Esophagus squamous epithelium (tissue), 5 donors: Measurements from ENCODE around the gene SYNPO2. TPM values are rescaled to one million over a fixed set of nuclear protein-coding genes. Genes with fewer than 3 reads are reported as not detected.
"Not testable (repeated sequence)": the region's sequence is repeated elsewhere in the genome, so short reads cannot be mapped to it uniquely, and the experiment has no call there.

Experiments
- DNase-seq: peaks from one replicate; lab custom pipeline; 2025; lab: John Stamatoyannopoulos, UW
- H3K27ac ChIP-seq, 4 donors: fragments of 200-600 bp; sonication (generic); one replicate each; pipeline ENCODE4 v1.5.1; 2016 to 2019; ENCODE audit warnings: mild to moderate bottlenecking in 1 of 4
- H3K27me3 ChIP-seq, 4 donors: fragments of 200-600 bp; sonication (generic); 1 replicate in 3 of 4; 2 replicates in 1 of 4; pipeline versions ENCODE4 v1.5.1 to v1.6.0; 2017 to 2021; ENCODE audit warnings: antibody characterized with exemption in 1 of 4
- H3K36me3 ChIP-seq, 3 donors: fragments of 200-600 bp; sonication (generic); one replicate each; pipeline ENCODE4 v1.5.1; 2016 to 2019
- H3K4me1 ChIP-seq, 3 donors: fragments of 200-600 bp; sonication (generic); one replicate each; pipeline ENCODE4 v1.5.1; 2017 to 2019
- H3K4me3 ChIP-seq, 4 donors: fragments of 200-600 bp; sonication (generic); 1 replicate in 3 of 4; 2 replicates in 1 of 4; pipeline ENCODE4 v1.5.1; 2016 to 2019; ENCODE audit warnings: mild to moderate bottlenecking in 2 of 4, moderate library complexity in 1 of 4
- H3K9me3 ChIP-seq, 3 donors: fragments of 200-600 bp; sonication (generic); one replicate each; pipeline ENCODE4 v1.5.1; 2016 to 2019
- CTCF ChIP-seq, 6 experiments: fragments of 450-650 bp in 4 of 6; fragments of 200-600 bp in 2 of 6; sonication (generic) in 2 of 6; IDR thresholded peaks; one replicate each; pipeline ENCODE4 v1.5.1; 2016 to 2019; ENCODE audit warnings: antibody characterized with exemption in 6 of 6, mild to moderate bottlenecking in 4 of 6, moderate library complexity in 4 of 6
- POLR2A ChIP-seq, 4 donors: fragments of 450-650 bp; IDR thresholded peaks; one replicate each; pipeline ENCODE4 v1.6.1; 2017; ENCODE audit warnings: antibody characterized with exemption in 4 of 4, mild to moderate bottlenecking in 4 of 4, moderate library complexity in 3 of 4
- WGBS, 2 donors: methylation state at CpG; one replicate each; pipeline ENCODE4 v1.1.5; 2018; 5-methylcytosine and 5-hydroxymethylcytosine counted together
- intact Hi-C: fragments of 100-400 bp; cut with DNase I; formaldehyde crosslinking; loops from one replicate; pipeline ENCODE4 v1.15.0; 2022
- total RNA-seq, 4 donors: library from RNA; depleted of rRNA; stranded (reverse); fragments of >200 nt; gene quantifications; one replicate each; pipeline ENCODE4 v1.1.0, GENCODE V29; 2016
- donor health status: DM: yes; HTN: yes; CAD: no.

SYNPO2 gene
- total RNA-seq, 4 donors from 2014 or later: 19.0 to 418 (median 84.2) TPM

DNA sequence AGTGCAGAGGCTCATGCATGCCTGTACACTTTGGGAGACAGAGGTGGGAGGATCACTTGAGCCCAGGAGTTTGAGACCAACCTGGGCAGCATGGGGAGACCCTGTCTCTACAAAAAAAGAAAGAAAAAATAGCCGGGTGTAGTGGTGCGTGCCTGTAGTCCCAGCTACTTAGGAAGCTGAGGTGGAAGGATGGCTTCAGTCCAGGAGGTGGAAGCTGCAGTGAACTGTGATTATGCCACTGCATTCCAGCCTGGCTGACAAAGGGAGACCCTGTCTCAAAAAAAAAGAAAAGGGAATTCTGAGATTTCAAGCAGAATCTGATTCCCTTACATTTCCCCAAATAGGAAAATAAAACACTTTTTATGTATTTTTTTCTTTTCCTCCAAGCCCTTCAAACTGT lies 83.5 kb downstream of the SYNPO2 start:
- WGBS, 2 donors: 23 to 92% methylated on average over 2 of the region's 2 CpGs
- intact Hi-C loops: no loop called here
- H3K4me1 ChIP-seq: peaks cover 9 to 63% (median 17%) of the 10 kb centered on the region in 3 donors

GRCh38 chr4:118973295-118973694 lies 84.6 kb downstream of the SYNPO2 start:
- 30 to 32% methylated on average over 6 of the region's 6 CpGs for WGBS, 2 donors
- no peak for DNase-seq
- TF ChIP-seq POLR2A (IDR thresholded peaks at IDR 0.05) (no peak), CTCF (IDR thresholded peaks at IDR 0.05) (no peak)
- Histone ChIP-seq H3K27ac (peak overlapping the region in 2 of 4 donors; percentile 66 to 70), H3K4me1 (peaks cover 6 to 51% (median 11%) of the 10 kb centered on the region in 3 donors), H3K36me3 (no peaks in the 10 kb centered on the region), H3K9me3 (no peaks in the 10 kb centered on the region), H3K4me3 (no peak overlapping the region), H3K27me3 (no peaks in the 10 kb centered on the region)
- intact Hi-C loops: no loop called here

More for the DNA sequence above, 83.5 kb downstream of the SYNPO2 start:
- H3K4me3 ChIP-seq: no peak overlapping the region
- no peaks in the 10 kb centered on the region for H3K36me3 ChIP-seq
- H3K9me3 ChIP-seq: no peaks in the 10 kb centered on the region
- H3K27me3 ChIP-seq: no peaks in the 10 kb centered on the region
- TF ChIP-seq CTCF (IDR thresholded peaks at IDR 0.05) (no peak), POLR2A (IDR thresholded peaks at IDR 0.05) (no peak)
- peak overlapping the region in 3 of 4 donors; percentile 8 to 70 (median 66) for H3K27ac ChIP-seq
- no peak for DNase-seq

GRCh38 chr4:118974758-118975157 lies 86.1 kb downstream of the SYNPO2 start:
- Histone ChIP-seq H3K27me3 (no peaks in the 10 kb centered on the region), H3K27ac (peak overlapping the region in 3 of 4 donors; percentile 13 to 70 (median 46)), H3K4me1 (peaks cover 0 to 37% (median 2%) of the 10 kb centered on the region in 3 donors), H3K36me3 (no peaks in the 10 kb centered on the region), H3K9me3 (no peaks in the 10 kb centered on the region), H3K4me3 (no peak overlapping the region)
- TF ChIP-seq POLR2A (IDR thresholded peaks at IDR 0.05): no peak
- TF ChIP-seq CTCF (IDR thresholded peaks at IDR 0.05): no peak
- no peak for DNase-seq
- intact Hi-C loops: no loop called here
- 39 to 60% methylated on average over 2 of the region's 2 CpGs for WGBS, 2 donors

DNA sequence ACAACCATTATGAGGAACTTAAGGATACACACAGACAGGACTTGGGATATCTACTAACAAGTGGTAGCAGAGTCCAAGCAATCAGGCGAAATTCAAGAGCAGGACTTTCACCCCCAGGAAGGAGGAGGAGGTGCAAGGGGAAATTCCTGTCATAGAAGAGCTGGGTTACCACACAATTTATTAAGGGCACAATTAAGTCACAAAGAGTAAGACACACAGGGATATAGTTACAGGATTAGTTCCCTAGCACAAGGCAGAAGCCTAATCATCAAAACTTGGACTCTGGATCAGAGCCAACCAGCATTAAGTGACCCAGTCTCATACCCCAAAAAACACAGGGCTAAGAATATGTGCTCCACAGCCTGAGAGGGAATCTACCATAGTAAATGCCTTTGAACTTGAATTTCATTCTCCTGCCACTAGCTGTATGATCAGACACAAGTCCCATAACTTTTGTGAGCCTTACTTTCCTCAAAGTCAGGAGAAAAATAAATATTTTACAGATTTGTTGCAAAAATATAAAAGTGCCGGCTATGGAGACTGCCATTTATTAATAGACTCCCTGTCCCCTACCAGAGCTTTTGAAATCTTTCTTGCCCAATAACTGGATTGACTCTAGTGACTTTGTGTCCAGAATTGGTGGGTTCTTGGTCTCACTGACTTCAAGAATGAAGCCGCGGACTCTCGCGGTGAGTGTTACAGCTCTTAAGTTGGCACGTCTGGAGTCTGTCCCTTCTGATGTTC lies 87.0 kb downstream of the SYNPO2 start:
- Histone ChIP-seq H3K4me3 (no peak overlapping the region), H3K27me3 (no peaks in the 10 kb centered on the region), H3K9me3 (no peaks in the 10 kb centered on the region), H3K27ac (peak overlapping the region in 2 of 4 donors; percentile 18 to 46), H3K4me1 (peaks cover 0 to 42% (median 2%) of the 10 kb centered on the region in 3 donors), H3K36me3 (no peaks in the 10 kb centered on the region)
- DNase-seq: no peak
- WGBS, 2 donors: 84 to 88% methylated on average over 7 of the region's 7 CpGs
- intact Hi-C loops: no loop called here
- TF ChIP-seq POLR2A (IDR thresholded peaks at IDR 0.05) (no peak), CTCF (IDR thresholded peaks at IDR 0.05) (no peak)

DNA sequence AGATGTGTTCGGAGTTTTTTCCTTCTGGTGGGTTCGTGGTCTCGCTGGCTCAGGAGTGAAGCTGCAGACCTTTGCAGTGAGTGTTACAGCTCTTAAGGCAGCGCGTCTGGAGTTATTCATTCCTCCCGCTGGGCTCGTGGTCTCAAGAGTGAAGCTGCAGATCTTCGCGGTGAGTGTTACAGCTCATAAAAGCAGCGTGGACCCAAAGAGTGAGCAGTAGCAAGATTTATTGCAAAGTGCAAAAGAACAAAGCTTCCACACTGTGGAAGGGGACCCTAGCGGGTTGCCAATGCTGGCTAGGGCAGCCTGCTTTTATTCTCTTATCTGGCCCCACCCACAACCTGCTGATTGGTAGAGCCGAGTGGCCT lies 87.5 kb downstream of the SYNPO2 start:
- H3K27ac ChIP-seq, H3K9me3 ChIP-seq, H3K36me3 ChIP-seq, DNase-seq, H3K4me3 ChIP-seq, H3K27me3 ChIP-seq, intact Hi-C loops: not testable (repeated sequence)
- WGBS, 2 donors: 89 to 95% methylated on average over 7 of the region's 12 CpGs
- H3K4me1 ChIP-seq: peaks cover 0 to 46% (median 2%) of the 10 kb centered on the region in 3 donors

DNA sequence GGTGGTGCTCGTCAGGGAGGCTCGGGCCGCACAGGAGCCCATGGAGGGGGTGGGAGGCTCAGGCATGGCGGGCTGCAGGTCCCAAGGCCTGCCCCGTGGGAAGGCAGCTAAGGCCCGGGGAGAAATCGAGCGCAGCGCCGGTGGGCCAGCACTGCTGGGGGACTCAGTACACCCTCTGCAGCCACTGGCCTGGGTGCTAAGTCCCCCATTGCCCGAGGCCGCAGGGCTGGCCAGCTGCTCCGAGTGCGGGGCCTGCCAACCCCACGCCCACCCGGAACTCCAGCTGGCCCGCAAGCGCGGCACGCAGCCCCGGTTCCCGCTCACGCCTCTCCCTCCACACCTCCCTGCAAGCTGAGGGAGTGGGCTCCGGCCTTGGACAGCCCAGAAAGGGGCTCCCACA lies 88.4 kb downstream of the SYNPO2 start:
- WGBS, 2 donors: 100% methylated on average over 3 of the region's 24 CpGs; no CpG with 5 or more reads in 1 of the 2 donors
- intact Hi-C loops, H3K36me3 ChIP-seq, DNase-seq, H3K27me3 ChIP-seq, H3K9me3 ChIP-seq, H3K4me3 ChIP-seq: not testable (repeated sequence)
- H3K27ac ChIP-seq: peak overlapping the region in 1 of 4 donors; percentile 23
- H3K4me1 ChIP-seq: peaks cover 0 to 53% (median 0%) of the 10 kb centered on the region in 3 donors
